Neuron (in vitro differentiated cells): Measurements from ENCODE around the gene CDH13.

Source experiments
- H2AFZ ChIP-seq: one replicate; pipeline ENCODE4 v1.6.1; 2013; ENCODE audit warnings: low read depth, mild to moderate bottlenecking, inconsistent platforms, low read length, moderate library complexity
- H3K27me3 ChIP-seq: one replicate; pipeline ENCODE4 v1.6.1; 2013; ENCODE audit warnings: low read length; ENCODE audit not compliant: insufficient read depth
- H3K36me3 ChIP-seq: one replicate; pipeline ENCODE4 v1.6.1; 2013; ENCODE audit warnings: low read length; ENCODE audit not compliant: insufficient read depth
- H3K4me1 ChIP-seq: one replicate; pipeline ENCODE4 v1.6.1; 2013; ENCODE audit warnings: low read length; ENCODE audit not compliant: insufficient read depth
- H3K4me3 ChIP-seq: 2 replicates; pipeline ENCODE4 v1.5.1; 2013; ENCODE audit warnings: mild to moderate bottlenecking, low read length, moderate library complexity
- H3K9me3 ChIP-seq: one replicate; pipeline ENCODE4 v1.6.1; 2013; ENCODE audit warnings: low read length

Gene CDH13

DNA sequence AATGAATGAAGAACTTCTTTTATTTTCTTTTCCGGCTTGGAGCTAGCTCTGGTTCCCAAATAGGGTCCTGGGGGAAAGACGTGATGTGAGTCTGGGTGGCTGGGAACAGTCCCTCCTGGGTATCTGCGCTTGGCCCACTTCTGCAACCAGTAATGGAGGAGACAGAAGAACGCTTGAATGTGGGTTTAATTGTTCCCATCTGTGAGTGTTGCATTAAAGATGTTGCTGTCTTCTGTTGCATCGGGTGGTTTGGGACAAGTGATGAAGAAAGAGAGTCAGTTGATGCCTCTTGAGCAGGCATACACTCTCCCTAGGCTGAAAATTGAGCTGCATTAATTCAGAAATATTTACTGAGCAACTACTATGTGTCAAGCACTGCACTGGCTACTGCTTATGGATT is 511.1 kb downstream of the CDH13 start:
- Histone ChIP-seq H2AFZ (no peak overlapping the region), H3K4me3 (no peak overlapping the region), H3K4me1 (peaks cover 8% of the 10 kb centered on the region), H3K9me3 (no peaks in the 10 kb centered on the region), H3K36me3 (no peaks in the 10 kb centered on the region), H3K27me3 (peaks cover 3% of the 10 kb centered on the region)

GRCh38 chr16:83138512-83138911 is 511.7 kb downstream of the CDH13 start:
- peaks cover 8% of the 10 kb centered on the region for H3K4me1 ChIP-seq
- H3K4me3 ChIP-seq: no peak overlapping the region
- no peak overlapping the region for H2AFZ ChIP-seq
- H3K9me3 ChIP-seq: no peaks in the 10 kb centered on the region
- no peaks in the 10 kb centered on the region for H3K36me3 ChIP-seq
- peaks cover 3% of the 10 kb centered on the region for H3K27me3 ChIP-seq

DNA sequence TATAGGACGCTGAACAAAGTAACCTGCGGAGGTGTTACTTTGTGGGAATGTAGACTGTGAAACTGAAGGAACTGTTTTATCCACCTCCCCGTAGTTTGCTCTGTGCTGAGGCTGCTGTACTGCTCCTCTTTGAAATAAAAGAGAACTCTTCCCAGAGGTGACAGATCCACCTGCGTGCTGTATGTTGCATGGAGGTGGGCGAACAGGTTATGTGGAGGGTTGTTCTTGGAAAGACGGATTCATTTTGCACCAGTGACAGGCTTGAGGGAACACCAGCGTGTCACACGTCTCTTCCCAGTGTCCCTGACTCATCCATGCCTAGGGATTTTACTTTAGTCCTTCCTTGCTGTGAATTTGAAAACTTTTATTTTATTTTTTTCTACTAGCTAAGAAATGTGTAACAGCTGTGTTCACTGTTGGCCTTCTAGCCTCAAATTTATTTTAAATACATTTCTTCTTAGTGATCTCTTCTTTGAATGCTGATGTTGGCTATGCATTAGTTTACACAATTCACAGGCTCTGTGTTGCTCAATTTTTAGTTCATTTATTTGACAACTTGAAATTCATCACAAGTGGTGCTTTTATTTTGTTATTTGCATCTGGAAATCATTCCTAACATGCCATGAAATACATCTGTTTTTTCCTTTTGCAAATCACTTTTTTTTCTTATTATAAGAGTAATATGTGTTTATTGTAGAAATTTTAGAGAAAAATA is 512.4 kb downstream of the CDH13 start:
- H3K36me3 ChIP-seq: no peaks in the 10 kb centered on the region
- no peak overlapping the region for H2AFZ ChIP-seq
- H3K4me3 ChIP-seq: no peak overlapping the region
- H3K27me3 ChIP-seq: peaks cover 3% of the 10 kb centered on the region
- no peaks in the 10 kb centered on the region for H3K9me3 ChIP-seq
- H3K4me1 ChIP-seq: peaks cover 8% of the 10 kb centered on the region

GRCh38 chr16:83143788-83144187 is 517.0 kb downstream of the CDH13 start:
- Histone ChIP-seq H3K4me3 (no peak overlapping the region), H3K36me3 (no peaks in the 10 kb centered on the region), H3K27me3 (no peaks in the 10 kb centered on the region), H2AFZ (no peak overlapping the region), H3K4me1 (no peaks in the 10 kb centered on the region), H3K9me3 (no peaks in the 10 kb centered on the region)

GRCh38 chr16:83145297-83145696 is 518.5 kb downstream of the CDH13 start:
- Histone ChIP-seq H3K9me3 (no peaks in the 10 kb centered on the region), H3K4me3 (no peak overlapping the region), H3K4me1 (no peaks in the 10 kb centered on the region), H3K36me3 (no peaks in the 10 kb centered on the region), H2AFZ (no peak overlapping the region), H3K27me3 (no peaks in the 10 kb centered on the region)

DNA sequence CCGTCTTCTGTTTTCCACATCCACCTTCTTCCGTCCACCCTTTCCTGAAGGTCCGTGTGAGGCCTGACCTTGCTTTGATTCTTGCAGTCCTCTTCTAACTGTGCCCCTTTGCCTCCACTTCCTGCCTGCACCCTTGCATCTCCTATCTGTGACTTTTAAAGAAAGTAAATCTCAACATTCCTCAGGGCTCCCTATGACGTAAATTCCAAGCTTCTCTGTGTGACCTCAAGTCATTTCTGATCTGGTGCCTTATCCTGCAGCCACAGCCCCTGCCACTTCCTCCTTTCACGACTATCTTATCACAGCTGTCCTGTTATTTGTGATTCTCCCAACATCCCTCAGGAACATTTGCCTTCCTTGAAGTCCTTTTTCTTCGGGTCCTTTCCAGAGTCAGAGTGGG is 520.5 kb downstream of the CDH13 start:
- H3K4me3 ChIP-seq: no peak overlapping the region
- no peak overlapping the region for H2AFZ ChIP-seq
- H3K27me3 ChIP-seq: no peaks in the 10 kb centered on the region
- H3K4me1 ChIP-seq: no peaks in the 10 kb centered on the region
- H3K9me3 ChIP-seq: no peaks in the 10 kb centered on the region
- H3K36me3 ChIP-seq: no peaks in the 10 kb centered on the region

GRCh38 chr16:83158320-83158957 is 531.7 kb downstream of the CDH13 start:
- no peak overlapping the region for H3K4me3 ChIP-seq
- H3K4me1 ChIP-seq: no peaks in the 10 kb centered on the region
- no peaks in the 10 kb centered on the region for H3K27me3 ChIP-seq
- H3K36me3 ChIP-seq: no peaks in the 10 kb centered on the region
- no peaks in the 10 kb centered on the region for H3K9me3 ChIP-seq
- H2AFZ ChIP-seq: no peak overlapping the region

GRCh38 chr16:83159049-83159448 is 532.3 kb downstream of the CDH13 start:
- Histone ChIP-seq H2AFZ (no peak overlapping the region), H3K9me3 (no peaks in the 10 kb centered on the region), H3K4me3 (no peak overlapping the region)

DNA sequence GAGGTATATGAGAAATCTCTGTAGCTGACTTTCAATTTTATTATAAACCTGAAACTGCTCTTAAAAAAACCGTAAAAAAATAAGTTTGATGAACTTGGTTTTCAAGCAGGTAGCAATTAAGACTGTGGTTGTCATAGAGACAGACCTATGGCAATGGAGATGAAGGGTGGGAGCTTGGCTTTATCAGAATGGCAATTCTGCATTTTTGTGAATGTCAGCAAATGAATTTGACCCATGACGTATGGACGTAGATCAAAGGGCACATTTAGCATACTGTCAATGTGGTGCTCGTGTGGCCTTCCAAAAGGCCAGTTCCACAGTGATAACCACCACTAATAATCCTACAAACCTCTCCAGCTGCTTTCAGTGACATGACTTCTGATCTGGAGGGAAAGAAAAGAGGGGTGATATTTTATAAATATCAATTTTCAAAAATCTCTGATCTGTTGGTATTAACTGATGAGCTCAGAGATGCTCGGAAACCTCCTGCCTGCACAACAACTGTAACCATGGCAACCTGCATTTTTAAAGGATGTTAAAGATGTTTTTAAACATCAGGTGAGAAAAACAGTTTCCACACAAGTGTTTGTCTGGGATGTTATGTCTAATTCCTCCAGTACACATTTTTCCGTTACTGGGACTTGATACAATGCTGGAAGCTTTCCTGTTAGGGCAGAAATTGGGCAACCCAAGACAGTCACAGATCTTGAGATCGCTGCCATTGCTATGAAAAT is 533.7 kb downstream of the CDH13 start:
- no peaks in the 10 kb centered on the region for H3K27me3 ChIP-seq
- H3K4me1 ChIP-seq: no peaks in the 10 kb centered on the region
- no peak overlapping the region for H2AFZ ChIP-seq
- no peaks in the 10 kb centered on the region for H3K9me3 ChIP-seq
- H3K36me3 ChIP-seq: no peaks in the 10 kb centered on the region
- H3K4me3 ChIP-seq: no peak overlapping the region

More at GRCh38 chr16:83159049-83159448, 532.3 kb downstream of the CDH13 start:
- H3K36me3 ChIP-seq: no peaks in the 10 kb centered on the region
- no peaks in the 10 kb centered on the region for H3K4me1 ChIP-seq
- no peaks in the 10 kb centered on the region for H3K27me3 ChIP-seq

DNA sequence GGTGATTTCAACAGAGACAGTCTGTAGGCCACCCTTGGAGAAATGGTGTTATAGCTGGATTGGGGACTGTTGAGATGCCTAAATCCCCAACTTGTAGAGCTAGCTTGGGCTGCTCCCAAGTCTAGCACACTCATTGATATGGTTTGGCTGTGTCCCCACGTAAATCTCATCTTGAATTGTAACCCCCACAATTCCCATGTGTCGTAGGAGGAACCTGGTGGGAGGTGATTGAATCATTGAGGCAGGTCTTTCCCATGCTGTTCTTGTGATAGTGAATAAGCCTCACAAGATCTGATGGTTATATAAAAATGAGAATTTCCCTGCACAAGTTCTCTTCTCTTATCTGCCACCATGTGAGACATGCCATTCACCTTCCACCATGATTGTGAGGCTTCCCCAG is 536.0 kb downstream of the CDH13 start:
- Histone ChIP-seq H3K27me3 (no peaks in the 10 kb centered on the region), H3K9me3 (no peaks in the 10 kb centered on the region), H3K36me3 (no peaks in the 10 kb centered on the region), H3K4me3 (no peak overlapping the region), H2AFZ (no peak overlapping the region), H3K4me1 (no peaks in the 10 kb centered on the region)

- Histone ChIP-seq H3K4me3 (no peak overlapping the region), H3K27me3 (no peaks in the 10 kb centered on the region), H3K36me3 (no peaks in the 10 kb centered on the region), H2AFZ (no peak overlapping the region), H3K4me1 (no peaks in the 10 kb centered on the region), H3K9me3 (no peaks in the 10 kb centered on the region)
Observed at GRCh38 chr16:83164816-83165215, 538.0 kb downstream of the CDH13 start.

DNA sequence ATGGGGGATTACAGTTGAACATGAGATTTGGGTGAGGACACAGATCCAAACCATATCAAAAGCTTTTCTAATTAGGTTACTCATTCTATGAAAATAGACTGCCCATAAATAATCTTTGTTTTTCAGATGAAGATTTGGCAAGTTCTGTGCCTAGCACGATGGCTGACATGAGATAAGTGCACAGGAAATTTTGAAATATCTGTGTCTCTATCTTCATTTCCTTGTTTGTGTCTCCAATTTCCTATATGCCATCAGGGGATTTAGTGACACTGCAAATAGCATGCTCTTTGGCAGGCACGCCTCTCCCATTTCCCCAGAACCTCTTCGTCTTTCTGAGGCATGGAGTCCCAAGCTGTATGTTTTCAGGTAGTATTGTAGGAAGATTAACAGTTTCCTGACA is 544.6 kb downstream of the CDH13 start:
- H3K4me3 ChIP-seq: no peak overlapping the region
- no peaks in the 10 kb centered on the region for H3K36me3 ChIP-seq
- H3K4me1 ChIP-seq: no peaks in the 10 kb centered on the region
- H3K27me3 ChIP-seq: no peaks in the 10 kb centered on the region
- no peaks in the 10 kb centered on the region for H3K9me3 ChIP-seq
- no peak overlapping the region for H2AFZ ChIP-seq

DNA sequence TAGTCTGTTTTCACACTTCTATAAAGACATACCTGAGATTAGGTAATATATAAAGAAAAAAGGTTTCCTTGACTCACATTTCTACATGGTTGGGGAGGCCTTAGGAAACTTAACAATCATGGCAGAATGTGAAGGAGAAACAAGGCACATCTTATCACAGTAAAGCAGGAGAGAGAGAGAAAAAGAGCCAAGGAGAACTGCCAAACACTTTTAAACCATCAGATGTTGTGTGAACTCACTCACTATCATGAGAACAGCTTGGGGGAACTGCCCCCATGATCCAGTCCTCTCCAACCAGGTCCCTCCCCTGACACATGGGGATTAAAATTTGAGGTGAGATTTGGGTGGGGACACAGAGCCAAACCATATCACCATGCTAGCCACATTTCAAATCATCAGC is 547.9 kb downstream of the CDH13 start:
- Histone ChIP-seq H3K9me3 (no peaks in the 10 kb centered on the region), H3K4me3 (no peak overlapping the region), H2AFZ (no peak overlapping the region), H3K4me1 (no peaks in the 10 kb centered on the region), H3K36me3 (no peaks in the 10 kb centered on the region), H3K27me3 (no peaks in the 10 kb centered on the region)
